GM06990 (cell line): Measurements from ENCODE around the gene CD151.
A peak's percentile ranks its signal among the peaks of the same experiment; 100 is the strongest.

Experiments
- DNase-seq: peaks from one replicate; pipeline ENCODE4 v3.0.0-alpha.2; 2011; ENCODE audit not compliant: insufficient read length; ENCODE audit errors: extremely low read depth
- H3K27me3 ChIP-seq: replicated peaks from 2 replicates; pipeline ENCODE4 v1.6.0; 2011; ENCODE audit warnings: low read length; ENCODE audit not compliant: control insufficient read depth, insufficient read depth
- H3K36me3 ChIP-seq: 2 replicates; pipeline ENCODE4 v1.5.1; 2011; ENCODE audit warnings: low read length; ENCODE audit not compliant: control insufficient read depth, insufficient read depth
- H3K4me3 ChIP-seq: replicated peaks from 2 replicates; pipeline ENCODE4 v1.5.1; 2011; ENCODE audit warnings: low read depth, mild to moderate bottlenecking, control low read depth, low read length
- TF ChIP-seq, protein P1 (sequence below): IDR thresholded peaks from 2 replicates; pipeline ENCODE4 v1.5.1; 2011; ENCODE audit warnings: low read length, control low read depth, mild to moderate bottlenecking, inconsistent platforms; ENCODE audit not compliant: insufficient read depth, poor library complexity, severe bottlenecking

CD151 gene

DNA sequence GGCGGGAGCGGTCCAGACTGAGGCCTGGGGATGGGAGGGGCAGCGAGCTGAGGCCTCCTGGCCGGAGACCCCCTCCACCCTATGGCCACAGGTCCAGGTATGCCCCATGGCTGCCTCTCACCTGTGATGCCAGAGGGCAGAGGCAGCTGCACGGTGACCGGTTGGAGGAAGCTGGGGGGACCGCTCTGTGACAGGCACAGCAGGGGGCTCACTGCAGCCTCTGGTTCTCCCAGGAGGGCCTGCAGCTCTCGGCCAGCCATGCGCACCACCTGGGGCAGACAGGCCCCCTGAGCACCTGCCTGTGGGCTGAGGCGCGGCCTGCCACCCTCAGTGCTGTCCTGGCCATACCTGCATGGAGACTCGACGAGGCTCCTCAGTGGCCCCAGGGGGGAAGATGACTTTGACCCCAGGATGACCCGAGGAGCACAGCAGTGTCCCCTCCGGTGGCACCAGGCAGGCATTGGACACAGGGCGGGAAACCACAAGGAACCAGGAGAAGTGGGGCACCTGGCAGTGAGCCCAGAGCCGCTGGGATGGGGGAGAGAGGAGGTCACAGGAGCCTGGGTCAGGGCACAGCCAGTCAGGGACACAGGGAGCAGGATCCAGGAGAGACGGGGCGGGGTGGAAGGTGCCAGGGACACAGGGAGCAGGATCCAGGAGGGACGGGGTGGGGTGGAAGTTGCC lies 31.5 kb upstream of the CD151 start:
- H3K27me3 ChIP-seq, result no peaks in the 10 kb centered on the region
- no peak overlapping the region for H3K4me3 ChIP-seq
- no peak for DNase-seq
- peaks cover 10% of the 10 kb centered on the region for H3K36me3 ChIP-seq
- TF ChIP-seq, protein P1, sequence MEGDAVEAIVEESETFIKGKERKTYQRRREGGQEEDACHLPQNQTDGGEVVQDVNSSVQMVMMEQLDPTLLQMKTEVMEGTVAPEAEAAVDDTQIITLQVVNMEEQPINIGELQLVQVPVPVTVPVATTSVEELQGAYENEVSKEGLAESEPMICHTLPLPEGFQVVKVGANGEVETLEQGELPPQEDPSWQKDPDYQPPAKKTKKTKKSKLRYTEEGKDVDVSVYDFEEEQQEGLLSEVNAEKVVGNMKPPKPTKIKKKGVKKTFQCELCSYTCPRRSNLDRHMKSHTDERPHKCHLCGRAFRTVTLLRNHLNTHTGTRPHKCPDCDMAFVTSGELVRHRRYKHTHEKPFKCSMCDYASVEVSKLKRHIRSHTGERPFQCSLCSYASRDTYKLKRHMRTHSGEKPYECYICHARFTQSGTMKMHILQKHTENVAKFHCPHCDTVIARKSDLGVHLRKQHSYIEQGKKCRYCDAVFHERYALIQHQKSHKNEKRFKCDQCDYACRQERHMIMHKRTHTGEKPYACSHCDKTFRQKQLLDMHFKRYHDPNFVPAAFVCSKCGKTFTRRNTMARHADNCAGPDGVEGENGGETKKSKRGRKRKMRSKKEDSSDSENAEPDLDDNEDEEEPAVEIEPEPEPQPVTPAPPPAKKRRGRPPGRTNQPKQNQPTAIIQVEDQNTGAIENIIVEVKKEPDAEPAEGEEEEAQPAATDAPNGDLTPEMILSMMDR, result no peak

GRCh38 chr11:802018-802617 lies 30.6 kb upstream of the CD151 start:
- TF ChIP-seq, protein P1, result no peak
- H3K27me3 ChIP-seq, result no peaks in the 10 kb centered on the region
- peaks cover 10% of the 10 kb centered on the region for H3K36me3 ChIP-seq
- no peak for DNase-seq
- no peak overlapping the region for H3K4me3 ChIP-seq

DNA sequence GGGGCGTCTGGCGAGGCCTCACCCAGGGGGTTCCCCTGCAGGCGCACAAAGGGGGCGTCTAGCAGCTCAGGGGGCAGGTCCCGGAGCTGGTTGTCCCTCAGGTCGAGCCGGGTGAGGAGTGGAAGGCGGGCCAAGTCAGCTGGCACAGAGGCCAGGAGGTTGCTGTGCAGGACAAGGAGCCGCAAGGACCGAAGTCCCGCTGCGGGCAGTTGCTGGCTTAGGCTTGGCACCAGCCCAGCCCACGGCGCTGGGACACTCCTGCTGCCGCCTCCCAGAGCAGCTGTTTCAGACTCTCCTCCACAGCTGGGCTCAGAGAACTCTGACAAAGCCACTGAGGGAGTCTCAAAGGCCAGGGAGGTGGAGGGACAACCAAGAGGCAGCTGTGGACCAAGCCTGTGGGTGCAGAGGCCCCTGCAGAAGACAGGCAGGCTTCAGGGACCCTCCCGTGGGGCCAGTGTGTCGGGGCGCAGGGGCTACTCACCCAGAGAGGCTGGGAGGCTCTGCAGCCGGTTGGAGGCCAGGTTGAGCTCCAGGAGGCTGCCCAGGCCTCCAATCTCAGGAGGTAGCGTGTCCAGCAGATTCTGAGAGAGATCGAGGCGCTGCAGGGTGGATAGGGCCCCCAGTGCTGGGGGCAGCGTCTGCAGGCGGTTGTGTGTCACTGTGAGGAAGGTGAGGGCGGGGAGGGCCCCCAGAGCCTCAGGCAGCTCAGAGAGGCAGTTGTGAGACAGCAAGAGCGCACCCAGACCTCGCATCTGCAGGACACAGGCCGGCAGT lies 29.9 kb upstream of the CD151 start:
- no peaks in the 10 kb centered on the region for H3K27me3 ChIP-seq
- peaks cover 10% of the 10 kb centered on the region for H3K36me3 ChIP-seq
- TF ChIP-seq, protein P1, result no peak
- no peak for DNase-seq
- peak overlapping the region; percentile 64 for H3K4me3 ChIP-seq

DNA sequence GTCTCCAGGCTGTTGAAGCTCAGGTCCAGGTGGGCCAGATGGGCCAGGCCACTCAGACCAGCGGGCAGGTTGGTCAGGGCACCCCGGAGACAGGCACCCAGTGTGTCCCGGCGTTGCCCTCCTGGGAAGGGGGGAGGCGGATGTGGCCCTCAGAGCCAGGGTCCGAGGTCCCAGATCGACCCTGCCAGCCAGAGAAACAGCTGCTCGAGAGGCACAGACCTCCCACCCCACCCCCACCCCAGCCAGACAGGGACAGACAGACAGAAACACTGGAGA lies 29.3 kb upstream of the CD151 start:
- TF ChIP-seq, protein P1, result no peak
- Histone ChIP-seq H3K27me3 (no peaks in the 10 kb centered on the region), H3K36me3 (peaks cover 10% of the 10 kb centered on the region), H3K4me3 (peak overlapping the region; percentile 64)
- DNase-seq, result no peak

GRCh38 chr11:803770-804598 lies 28.8 kb upstream of the CD151 start:
- Histone ChIP-seq H3K27me3 (no peaks in the 10 kb centered on the region), H3K4me3 (peak overlapping the region; percentile 64), H3K36me3 (peaks cover 10% of the 10 kb centered on the region)
- TF ChIP-seq, protein P1, result no peak
- no peak for DNase-seq
